Stimulated activated naive CD4-positive, alpha-beta T cell treated with Interleukin-2 at 50 U/mL for 16 hours (primary cell): ENCODE data around the gene MZT1.

ENCODE experiments used
- DNase-seq: peaks from one replicate; lab custom pipeline; 2025; lab: John Stamatoyannopoulos, UW

The MZT1 gene

GRCh38 chr13:72680353-72680752 lies 47.1 kb downstream of the MZT1 start:
- no peak for DNase-seq

- DNase-seq, result no peak
Measured at GRCh38 chr13:72678312-72678711, 49.1 kb downstream of the MZT1 start.

- DNase-seq, result no peak
Measured at GRCh38 chr13:72677431-72677830, 50.0 kb downstream of the MZT1 start.

GRCh38 chr13:72666391-72666790 lies 61.0 kb downstream of the MZT1 start:
- no peak for DNase-seq

GRCh38 chr13:72662548-72662947 lies 64.9 kb downstream of the MZT1 start:
- DNase-seq, result no peak
